Suppressor macrophage (primary cell): ENCODE results near the gene DNER.
"Not testable (repeated sequence)": the region's sequence is repeated elsewhere in the genome, so short reads cannot be mapped to it uniquely, and the experiment has no call there.

Experiments
- DNase-seq, 4 experiments: peaks; one replicate each; pipeline ENCODE4 v3.0.0-alpha.2; 2020 to 2022

DNER gene

GRCh38 chr2:229563388-229563787 is 151.0 kb downstream of the DNER start:
- no peak for DNase-seq

- DNase-seq = no peak
Observed at GRCh38 chr2:229562472-229563127, 151.8 kb downstream of the DNER start.

GRCh38 chr2:229559986-229560385 is 154.4 kb downstream of the DNER start:
- DNase-seq = no peak

- DNase-seq = no peak
Observed at GRCh38 chr2:229553091-229553490, 161.3 kb downstream of the DNER start.

- DNase-seq = no peak
Observed at GRCh38 chr2:229543176-229543873, 171.0 kb downstream of the DNER start.

GRCh38 chr2:229539628-229540027 is 174.7 kb downstream of the DNER start:
- no peak for DNase-seq

- no peak for DNase-seq
Observed at GRCh38 chr2:229531594-229531993, 182.8 kb downstream of the DNER start.

- DNase-seq = no peak
Observed at GRCh38 chr2:229530434-229530833, 183.9 kb downstream of the DNER start.

- DNase-seq = no peak
Observed at GRCh38 chr2:229528846-229529245, 185.5 kb downstream of the DNER start.

- DNase-seq = no peak
Observed at GRCh38 chr2:229526951-229527350, 187.4 kb downstream of the DNER start.

GRCh38 chr2:229524799-229525198 is 189.6 kb downstream of the DNER start:
- no peak for DNase-seq

GRCh38 chr2:229523663-229524062 is 190.7 kb downstream of the DNER start:
- no peak for DNase-seq

GRCh38 chr2:229521576-229521975 is 192.8 kb downstream of the DNER start:
- no peak for DNase-seq

GRCh38 chr2:229520691-229521096 is 193.7 kb downstream of the DNER start:
- no peak for DNase-seq

GRCh38 chr2:229519655-229520430 is 194.5 kb downstream of the DNER start:
- DNase-seq = peak; percentile 23 to 67 (median 36)

- DNase-seq = no peak
Observed at GRCh38 chr2:229514273-229514895, 200.0 kb downstream of the DNER start.

- no peak for DNase-seq
Observed at GRCh38 chr2:229511524-229511923, 202.8 kb downstream of the DNER start.

GRCh38 chr2:229506699-229507098 is 207.7 kb downstream of the DNER start:
- DNase-seq = not testable (repeated sequence)

GRCh38 chr2:229501051-229501794 is 213.1 kb downstream of the DNER start:
- DNase-seq = no peak

GRCh38 chr2:229492034-229492433 is 222.3 kb downstream of the DNER start:
- no peak for DNase-seq

GRCh38 chr2:229490167-229490566 is 224.2 kb downstream of the DNER start:
- DNase-seq = no peak

- peak in 1 of 4 experiments; percentile 2 for DNase-seq
Observed at GRCh38 chr2:229489016-229489415, 225.3 kb downstream of the DNER start.
